WERI-Rb-1 (cell line): ENCODE data around the gene PLXNA4.
"Not testable (repeated sequence)": the region's sequence is repeated elsewhere in the genome, so short reads cannot be mapped to it uniquely, and the experiment has no call there.

Experiments
- DNase-seq: peaks from one replicate; pipeline ENCODE4 v3.0.0-alpha.2; 2020
- H3K27ac ChIP-seq: fragments of 250-450 bp; sonication (Bioruptor Pico); 2 replicates; pipeline ENCODE4 v1.5.1; 2020; ENCODE audit warnings: mild to moderate bottlenecking, moderate library complexity
- H3K27me3 ChIP-seq: fragments of 250-450 bp; sonication (Bioruptor Pico); 2 replicates; pipeline ENCODE4 v1.5.1; 2021; ENCODE audit warnings: mild to moderate bottlenecking, low read depth, moderate library complexity; ENCODE audit not compliant: insufficient read depth, severe bottlenecking
- H3K36me3 ChIP-seq: fragments of 250-450 bp; sonication (Bioruptor Pico); 2 replicates; pipeline ENCODE4 v1.5.1; 2020; ENCODE audit warnings: mild to moderate bottlenecking, moderate library complexity
- H3K4me3 ChIP-seq: 2 replicates; pipeline ENCODE4 v1.5.1; 2011; ENCODE audit warnings: low read depth, mild to moderate bottlenecking, control low read depth, low read length
- H3K9me3 ChIP-seq: fragments of 250-450 bp; sonication (Bioruptor Pico); 2 replicates; pipeline ENCODE4 v1.5.1; 2021; ENCODE audit warnings: mild to moderate bottlenecking, moderate library complexity; ENCODE audit not compliant: severe bottlenecking
- CTCF ChIP-seq: IDR thresholded peaks from 2 replicates; pipeline ENCODE4 v1.5.1; 2011; ENCODE audit warnings: low read depth, mild to moderate bottlenecking, control low read depth, inconsistent platforms, low read length

The PLXNA4 gene

GRCh38 chr7:132596588-132596987, 20.3 kb upstream of the PLXNA4 start:
- no peaks in the 10 kb centered on the region for H3K27me3 ChIP-seq
- H3K36me3 ChIP-seq: no peaks in the 10 kb centered on the region
- no peaks in the 10 kb centered on the region for H3K9me3 ChIP-seq
- H3K4me3 ChIP-seq: no peak overlapping the region
- H3K27ac ChIP-seq: no peak overlapping the region
- TF ChIP-seq CTCF: no peak
- DNase-seq: no peak

GRCh38 chr7:132594741-132595140, 18.5 kb upstream of the PLXNA4 start:
- not testable (repeated sequence) for H3K36me3 ChIP-seq, H3K4me3 ChIP-seq, H3K27me3 ChIP-seq, H3K9me3 ChIP-seq, H3K27ac ChIP-seq, DNase-seq

GRCh38 chr7:132592936-132593335, 16.7 kb upstream of the PLXNA4 start:
- H3K27me3 ChIP-seq: no peaks in the 10 kb centered on the region
- no peak overlapping the region for H3K27ac ChIP-seq

GRCh38 chr7:132592231-132592920, 16.1 kb upstream of the PLXNA4 start:
- Histone ChIP-seq H3K4me3 (no peak overlapping the region), H3K27ac (no peak overlapping the region), H3K27me3 (no peaks in the 10 kb centered on the region), H3K36me3 (no peaks in the 10 kb centered on the region), H3K9me3 (no peaks in the 10 kb centered on the region)
- no peak for DNase-seq
- TF ChIP-seq CTCF: no peak

More at GRCh38 chr7:132592936-132593335, 16.7 kb upstream of the PLXNA4 start:
- H3K4me3 ChIP-seq: no peak overlapping the region
- no peaks in the 10 kb centered on the region for H3K9me3 ChIP-seq
- no peak for TF ChIP-seq CTCF
- no peaks in the 10 kb centered on the region for H3K36me3 ChIP-seq
- DNase-seq: no peak

GRCh38 chr7:132590162-132590561, 13.9 kb upstream of the PLXNA4 start:
- no peak overlapping the region for H3K27ac ChIP-seq
- H3K4me3 ChIP-seq: no peak overlapping the region
- DNase-seq: no peak
- no peaks in the 10 kb centered on the region for H3K9me3 ChIP-seq
- H3K27me3 ChIP-seq: no peaks in the 10 kb centered on the region
- H3K36me3 ChIP-seq: no peaks in the 10 kb centered on the region
- TF ChIP-seq CTCF: no peak

- Histone ChIP-seq H3K9me3 (no peaks in the 10 kb centered on the region), H3K36me3 (no peaks in the 10 kb centered on the region)
Measured at GRCh38 chr7:132588596-132588995, 12.3 kb upstream of the PLXNA4 start.

More at GRCh38 chr7:132588596-132588995, 12.3 kb upstream of the PLXNA4 start:
- Histone ChIP-seq H3K27ac (no peak overlapping the region), H3K27me3 (no peaks in the 10 kb centered on the region), H3K4me3 (no peak overlapping the region)
- no peak for DNase-seq
- TF ChIP-seq CTCF: no peak
